HEK293 (cell line): ENCODE measurements around the gene DSTN.

Experiments
- BCL11A ChIP-seq: fragments of 450-650 bp; formaldehyde crosslinking; IDR thresholded peaks from 2 replicates; pipeline ENCODE4 v1.5.1; 2016; ENCODE audit warnings: low read depth, missing biosample characterization, missing genetic modification characterization
- BCL11B ChIP-seq: fragments of 450-650 bp; formaldehyde crosslinking; IDR thresholded peaks from 2 replicates; pipeline ENCODE4 v1.5.1; 2016; ENCODE audit warnings: low read depth, missing biosample characterization, missing genetic modification characterization
- HOXA7 ChIP-seq: sonication (generic); formaldehyde crosslinking; IDR thresholded peaks from 2 replicates; pipeline ENCODE4 v1.8.1; 2022; ENCODE audit warnings: missing genetic modification reagents, borderline replicate concordance
- KLF7 ChIP-seq: fragments of 450-650 bp; formaldehyde crosslinking; IDR thresholded peaks from 2 replicates; pipeline ENCODE4 v1.5.1; 2016; ENCODE audit warnings: missing biosample characterization, missing genetic modification characterization, borderline replicate concordance
- MEIS1 ChIP-seq: sonication (generic); formaldehyde crosslinking; IDR thresholded peaks from 2 replicates; pipeline ENCODE4 v1.8.1; 2022; ENCODE audit warnings: missing genetic modification reagents, mild to moderate bottlenecking, borderline replicate concordance
- MYNN ChIP-seq: fragments of 450-650 bp; formaldehyde crosslinking; IDR thresholded peaks from 2 replicates; pipeline ENCODE4 v1.5.1; 2016; ENCODE audit warnings: missing biosample characterization, missing genetic modification characterization, borderline replicate concordance
- PRDM1 ChIP-seq: fragments of 450-650 bp; formaldehyde crosslinking; IDR thresholded peaks from 2 replicates; pipeline ENCODE4; 2016; ENCODE audit warnings: missing biosample characterization, missing genetic modification characterization
- SETDB1 ChIP-seq: IDR thresholded peaks from one replicate; pipeline ENCODE4 v1.6.1; 2017; ENCODE audit warnings: mild to moderate bottlenecking, low read length, moderate library complexity, mixed read lengths; ENCODE audit not compliant: insufficient read length
- TRIM28 ChIP-seq: IDR thresholded peaks from 2 replicates; pipeline ENCODE4 v1.6.1; 2011; ENCODE audit warnings: low read length, control low read depth, borderline replicate concordance
- WT1 ChIP-seq: fragments of 450-650 bp; formaldehyde crosslinking; IDR thresholded peaks from 2 replicates; pipeline ENCODE4 v1.5.1; 2016; ENCODE audit warnings: missing biosample characterization, missing genetic modification characterization
- YY1 ChIP-seq: fragments of 450-650 bp; formaldehyde crosslinking; IDR thresholded peaks from 2 replicates; pipeline ENCODE4 v1.5.1; 2018; ENCODE audit warnings: missing biosample characterization, missing genetic modification characterization
- ZBTB26 ChIP-seq: fragments of 450-650 bp; formaldehyde crosslinking; optimal IDR thresholded peaks from 2 replicates; pipeline ENCODE3; 2016; ENCODE audit warnings: missing biosample characterization, mild to moderate bottlenecking, missing genetic modification characterization
- ZBTB48 ChIP-seq: fragments of 450-650 bp; formaldehyde crosslinking; IDR thresholded peaks from 2 replicates; pipeline ENCODE4 v1.5.1; 2016; ENCODE audit warnings: missing biosample characterization, missing genetic modification characterization
- ZNF114 ChIP-seq: fragments of 450-650 bp; formaldehyde crosslinking; IDR thresholded peaks from 2 replicates; pipeline ENCODE4 v1.5.0; 2017; ENCODE audit warnings: missing biosample characterization, missing genetic modification characterization
- ZNF155 ChIP-seq: fragments of 450-650 bp; formaldehyde crosslinking; IDR thresholded peaks from 2 replicates; pipeline ENCODE4 v1.5.1; 2016; ENCODE audit warnings: missing biosample characterization, missing genetic modification characterization
- ZNF157 ChIP-seq: fragments of 450-650 bp; formaldehyde crosslinking; IDR thresholded peaks from 2 replicates; pipeline ENCODE4 v1.5.1; 2016; ENCODE audit warnings: missing biosample characterization, missing genetic modification characterization
- ZNF16 ChIP-seq: fragments of 450-650 bp; formaldehyde crosslinking; IDR thresholded peaks from 2 replicates; pipeline ENCODE4 v1.5.1; 2016; ENCODE audit warnings: low read depth, missing biosample characterization, missing genetic modification characterization
- ZNF175 ChIP-seq: fragments of 450-650 bp; formaldehyde crosslinking; IDR thresholded peaks from 2 replicates; pipeline ENCODE4 v1.5.1; 2016; ENCODE audit warnings: missing biosample characterization, missing genetic modification characterization
- ZNF184 ChIP-seq: fragments of 450-650 bp; IDR thresholded peaks from 2 replicates; pipeline ENCODE4 v1.5.1; 2018; ENCODE audit warnings: missing biosample characterization, mild to moderate bottlenecking, missing genetic modification characterization
- ZNF324 ChIP-seq: fragments of 450-650 bp; formaldehyde crosslinking; IDR thresholded peaks from 2 replicates; pipeline ENCODE4 v1.5.1; 2016; ENCODE audit warnings: missing biosample characterization, missing genetic modification characterization
- ZNF341 ChIP-seq: fragments of 450-650 bp; formaldehyde crosslinking; IDR thresholded peaks from 2 replicates; pipeline ENCODE4; 2016; ENCODE audit warnings: low read depth, missing biosample characterization, missing genetic modification characterization
- ZNF391 ChIP-seq: fragments of 450-650 bp; formaldehyde crosslinking; IDR thresholded peaks from 2 replicates; pipeline ENCODE4 v1.5.1; 2016; ENCODE audit warnings: low read depth, missing biosample characterization, missing genetic modification characterization, borderline replicate concordance
- ZNF404 ChIP-seq: fragments of 450-650 bp; formaldehyde crosslinking; IDR thresholded peaks from 2 replicates; pipeline ENCODE4 v1.5.1; 2017; ENCODE audit warnings: missing biosample characterization, missing genetic modification characterization
- ZNF501 ChIP-seq: fragments of 450-650 bp; formaldehyde crosslinking; IDR thresholded peaks from 2 replicates; pipeline ENCODE4 v1.5.1; 2016; ENCODE audit warnings: missing biosample characterization, missing genetic modification characterization
- ZNF596 ChIP-seq: fragments of 450-650 bp; IDR thresholded peaks from 2 replicates; pipeline ENCODE4 v1.5.0; 2018; ENCODE audit warnings: missing biosample characterization, mild to moderate bottlenecking, missing genetic modification characterization, moderate library complexity
- ZNF610 ChIP-seq: fragments of 450-650 bp; formaldehyde crosslinking; IDR thresholded peaks from 2 replicates; pipeline ENCODE4 v1.5.1; 2016; ENCODE audit warnings: missing biosample characterization, missing genetic modification characterization, borderline replicate concordance
- ZNF658 ChIP-seq: fragments of 450-650 bp; formaldehyde crosslinking; IDR thresholded peaks from 2 replicates; pipeline ENCODE4; 2016; ENCODE audit warnings: missing biosample characterization, missing genetic modification characterization
- ZNF747 ChIP-seq: fragments of 450-650 bp; formaldehyde crosslinking; IDR thresholded peaks from 2 replicates; pipeline ENCODE4 v1.5.1; 2016; ENCODE audit warnings: missing biosample characterization, missing genetic modification characterization
- ZNF830 ChIP-seq: fragments of 450-650 bp; IDR thresholded peaks from 2 replicates; pipeline ENCODE4 v1.5.0; 2018; ENCODE audit warnings: missing biosample characterization, missing genetic modification characterization, low read depth, mild to moderate bottlenecking, moderate library complexity
- ZNF837 ChIP-seq: fragments of 450-650 bp; formaldehyde crosslinking; IDR thresholded peaks from 2 replicates; pipeline ENCODE4 v1.5.1; 2016; ENCODE audit warnings: missing biosample characterization, missing genetic modification characterization
- TF ChIP-seq, protein P1 (sequence below): fragments of 450-650 bp; formaldehyde crosslinking; IDR thresholded peaks from 2 replicates; pipeline ENCODE4 v1.5.1; 2016; ENCODE audit warnings: missing biosample characterization, missing genetic modification characterization
- TF ChIP-seq, protein P2 (sequence below): fragments of 450-650 bp; formaldehyde crosslinking; IDR thresholded peaks from 2 replicates; pipeline ENCODE4 v1.5.1; 2017; ENCODE audit warnings: missing biosample characterization, missing genetic modification characterization
- TF ChIP-seq, protein P3 (sequence below): fragments of 450-650 bp; formaldehyde crosslinking; IDR thresholded peaks from 2 replicates; pipeline ENCODE4 v1.5.1; 2017; ENCODE audit warnings: missing biosample characterization, missing genetic modification characterization
- TF ChIP-seq, protein P4 (sequence below): fragments of 450-650 bp; formaldehyde crosslinking; IDR thresholded peaks from 2 replicates; pipeline ENCODE4 v1.5.1; 2016; ENCODE audit warnings: missing biosample characterization, missing genetic modification characterization, low read depth
- TF ChIP-seq, protein P5 (sequence below): fragments of 450-650 bp; formaldehyde crosslinking; IDR thresholded peaks from 2 replicates; pipeline ENCODE4 v1.5.1; 2016; ENCODE audit warnings: missing biosample characterization, missing genetic modification characterization

Gene DSTN

DNA sequence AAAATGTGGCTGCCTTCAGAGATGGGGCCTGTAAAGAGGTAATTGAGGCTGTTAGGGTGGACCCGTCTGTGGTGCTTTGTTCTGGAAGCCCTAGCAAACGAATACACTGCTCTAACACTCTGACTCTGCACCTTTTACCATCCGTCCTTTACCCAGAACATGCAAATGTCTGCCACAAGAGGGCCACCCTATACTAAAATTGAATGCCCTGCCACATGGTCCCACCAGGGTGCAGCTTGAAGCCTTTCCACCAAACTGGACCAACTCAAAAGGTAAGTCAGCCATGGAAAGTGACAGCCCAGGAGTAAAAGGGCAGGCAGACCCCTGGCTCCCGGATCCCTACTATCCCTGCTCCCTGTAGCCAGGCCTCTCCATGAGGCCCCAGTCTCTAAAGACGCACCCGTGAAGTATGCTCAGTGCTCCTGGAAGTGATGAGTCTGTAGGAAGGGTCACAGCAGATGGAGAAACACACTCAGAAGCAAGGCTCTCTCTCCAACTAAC, 32.9 kb upstream of the DSTN start (continued):
- TF ChIP-seq, protein P1, sequence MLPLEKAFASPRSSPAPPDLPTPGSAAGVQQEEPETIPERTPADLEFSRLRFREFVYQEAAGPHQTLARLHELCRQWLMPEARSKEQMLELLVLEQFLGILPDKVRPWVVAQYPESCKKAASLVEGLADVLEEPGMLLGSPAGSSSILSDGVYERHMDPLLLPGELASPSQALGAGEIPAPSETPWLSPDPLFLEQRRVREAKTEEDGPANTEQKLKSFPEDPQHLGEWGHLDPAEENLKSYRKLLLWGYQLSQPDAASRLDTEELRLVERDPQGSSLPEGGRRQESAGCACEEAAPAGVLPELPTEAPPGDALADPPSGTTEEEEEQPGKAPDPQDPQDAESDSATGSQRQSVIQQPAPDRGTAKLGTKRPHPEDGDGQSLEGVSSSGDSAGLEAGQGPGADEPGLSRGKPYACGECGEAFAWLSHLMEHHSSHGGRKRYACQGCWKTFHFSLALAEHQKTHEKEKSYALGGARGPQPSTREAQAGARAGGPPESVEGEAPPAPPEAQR (tag by site-specific recombination), result no peak
- no peak for TF ChIP-seq MEIS1 (CRISPR knock-in tag)
- TF ChIP-seq ZNF175 (tag by site-specific recombination), result no peak
- TF ChIP-seq PRDM1 (tag by site-specific recombination), result peak; percentile 25; the same call in 1 of the 2 replicates
- no peak for TF ChIP-seq ZNF341 (tag by site-specific recombination)
- TF ChIP-seq TRIM28, result peak; percentile 86; the same call in 1 of the 2 replicates
- TF ChIP-seq BCL11A (tag by site-specific recombination), result no peak
- no peak for TF ChIP-seq ZNF837 (tag by site-specific recombination)
- TF ChIP-seq WT1 (tag by site-specific recombination), result no peak
- TF ChIP-seq YY1 (tag by site-specific recombination), result no peak
- TF ChIP-seq ZNF830 (tag by site-specific recombination), result no peak
- TF ChIP-seq ZNF404 (tag by site-specific recombination), result no peak
- TF ChIP-seq SETDB1, result peak; percentile 95
- TF ChIP-seq ZNF324, result no peak
- peak; percentile 98 for TF ChIP-seq ZNF157 (tag by site-specific recombination)
- no peak for TF ChIP-seq ZNF184 (tag by site-specific recombination)
- no peak for TF ChIP-seq ZBTB26 (tag by site-specific recombination)
- TF ChIP-seq, protein P2, sequence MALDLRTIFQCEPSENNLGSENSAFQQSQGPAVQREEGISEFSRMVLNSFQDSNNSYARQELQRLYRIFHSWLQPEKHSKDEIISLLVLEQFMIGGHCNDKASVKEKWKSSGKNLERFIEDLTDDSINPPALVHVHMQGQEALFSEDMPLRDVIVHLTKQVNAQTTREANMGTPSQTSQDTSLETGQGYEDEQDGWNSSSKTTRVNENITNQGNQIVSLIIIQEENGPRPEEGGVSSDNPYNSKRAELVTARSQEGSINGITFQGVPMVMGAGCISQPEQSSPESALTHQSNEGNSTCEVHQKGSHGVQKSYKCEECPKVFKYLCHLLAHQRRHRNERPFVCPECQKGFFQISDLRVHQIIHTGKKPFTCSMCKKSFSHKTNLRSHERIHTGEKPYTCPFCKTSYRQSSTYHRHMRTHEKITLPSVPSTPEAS (tag by site-specific recombination), result no peak
- TF ChIP-seq ZNF16 (tag by site-specific recombination), result no peak
- no peak for TF ChIP-seq ZNF501 (tag by site-specific recombination)
- TF ChIP-seq, protein P3, sequence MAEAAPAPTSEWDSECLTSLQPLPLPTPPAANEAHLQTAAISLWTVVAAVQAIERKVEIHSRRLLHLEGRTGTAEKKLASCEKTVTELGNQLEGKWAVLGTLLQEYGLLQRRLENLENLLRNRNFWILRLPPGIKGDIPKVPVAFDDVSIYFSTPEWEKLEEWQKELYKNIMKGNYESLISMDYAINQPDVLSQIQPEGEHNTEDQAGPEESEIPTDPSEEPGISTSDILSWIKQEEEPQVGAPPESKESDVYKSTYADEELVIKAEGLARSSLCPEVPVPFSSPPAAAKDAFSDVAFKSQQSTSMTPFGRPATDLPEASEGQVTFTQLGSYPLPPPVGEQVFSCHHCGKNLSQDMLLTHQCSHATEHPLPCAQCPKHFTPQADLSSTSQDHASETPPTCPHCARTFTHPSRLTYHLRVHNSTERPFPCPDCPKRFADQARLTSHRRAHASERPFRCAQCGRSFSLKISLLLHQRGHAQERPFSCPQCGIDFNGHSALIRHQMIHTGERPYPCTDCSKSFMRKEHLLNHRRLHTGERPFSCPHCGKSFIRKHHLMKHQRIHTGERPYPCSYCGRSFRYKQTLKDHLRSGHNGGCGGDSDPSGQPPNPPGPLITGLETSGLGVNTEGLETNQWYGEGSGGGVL (tag by site-specific recombination), result no peak
- TF ChIP-seq ZNF658, result no peak
- no peak for TF ChIP-seq MYNN
- no peak for TF ChIP-seq BCL11B (tag by site-specific recombination)
- no peak for TF ChIP-seq ZNF610 (tag by site-specific recombination)
- TF ChIP-seq ZNF596, result no peak
- no peak for TF ChIP-seq KLF7 (tag by site-specific recombination)
- no peak for TF ChIP-seq ZBTB48 (tag by site-specific recombination)
- TF ChIP-seq, protein P4, sequence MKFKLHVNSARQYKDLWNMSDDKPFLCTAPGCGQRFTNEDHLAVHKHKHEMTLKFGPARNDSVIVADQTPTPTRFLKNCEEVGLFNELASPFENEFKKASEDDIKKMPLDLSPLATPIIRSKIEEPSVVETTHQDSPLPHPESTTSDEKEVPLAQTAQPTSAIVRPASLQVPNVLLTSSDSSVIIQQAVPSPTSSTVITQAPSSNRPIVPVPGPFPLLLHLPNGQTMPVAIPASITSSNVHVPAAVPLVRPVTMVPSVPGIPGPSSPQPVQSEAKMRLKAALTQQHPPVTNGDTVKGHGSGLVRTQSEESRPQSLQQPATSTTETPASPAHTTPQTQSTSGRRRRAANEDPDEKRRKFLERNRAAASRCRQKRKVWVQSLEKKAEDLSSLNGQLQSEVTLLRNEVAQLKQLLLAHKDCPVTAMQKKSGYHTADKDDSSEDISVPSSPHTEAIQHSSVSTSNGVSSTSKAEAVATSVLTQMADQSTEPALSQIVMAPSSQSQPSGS (tag by site-specific recombination), result no peak
- no peak for TF ChIP-seq HOXA7 (CRISPR knock-in tag)
- TF ChIP-seq ZNF391, result no peak
- TF ChIP-seq ZNF114 (tag by site-specific recombination), result no peak
- TF ChIP-seq, protein P5, sequence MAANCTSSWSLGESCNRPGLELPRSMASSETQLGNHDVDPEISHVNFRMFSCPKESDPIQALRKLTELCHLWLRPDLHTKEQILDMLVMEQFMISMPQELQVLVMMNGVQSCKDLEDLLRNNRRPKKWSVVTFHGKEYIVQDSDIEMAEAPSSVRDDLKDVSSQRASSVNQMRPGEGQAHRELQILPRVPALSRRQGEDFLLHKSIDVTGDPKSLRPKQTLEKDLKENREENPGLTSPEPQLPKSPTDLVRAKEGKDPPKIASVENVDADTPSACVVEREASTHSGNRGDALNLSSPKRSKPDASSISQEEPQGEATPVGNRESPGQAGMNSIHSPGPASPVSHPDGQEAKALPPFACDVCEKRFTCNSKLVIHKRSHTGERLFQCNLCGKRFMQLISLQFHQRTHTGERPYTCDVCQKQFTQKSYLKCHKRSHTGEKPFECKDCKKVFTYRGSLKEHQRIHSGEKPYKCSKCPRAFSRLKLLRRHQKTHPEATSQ (tag by site-specific recombination), result no peak
- no peak for TF ChIP-seq ZNF155 (tag by site-specific recombination)
- no peak for TF ChIP-seq ZNF747 (tag by site-specific recombination)
